Stimulated activated CD4-positive, alpha-beta T cell treated with anti-CD3 and anti-CD28 coated beads, Interleukin-1b, Interleukin-23, amount 100 ng/mL, for 1 hour (primary cell): ENCODE measurements around the gene C5orf15.

ENCODE experiments used
- DNase-seq, 2 donors: peaks; one replicate each; pipeline ENCODE4 v3.0.0-alpha.2; 2020; ENCODE audit warnings: low read depth in 2 of 2

C5orf15 gene

GRCh38 chr5:133924221-133924920 lies 44.1 kb downstream of the C5orf15 start:
- DNase-seq: no peak

- no peak for DNase-seq
These were observed 46.4 kb downstream of the C5orf15 start for GRCh38 chr5:133921979-133922378.

- DNase-seq: no peak
These were observed 47.4 kb downstream of the C5orf15 start for GRCh38 chr5:133921069-133921468.

DNA sequence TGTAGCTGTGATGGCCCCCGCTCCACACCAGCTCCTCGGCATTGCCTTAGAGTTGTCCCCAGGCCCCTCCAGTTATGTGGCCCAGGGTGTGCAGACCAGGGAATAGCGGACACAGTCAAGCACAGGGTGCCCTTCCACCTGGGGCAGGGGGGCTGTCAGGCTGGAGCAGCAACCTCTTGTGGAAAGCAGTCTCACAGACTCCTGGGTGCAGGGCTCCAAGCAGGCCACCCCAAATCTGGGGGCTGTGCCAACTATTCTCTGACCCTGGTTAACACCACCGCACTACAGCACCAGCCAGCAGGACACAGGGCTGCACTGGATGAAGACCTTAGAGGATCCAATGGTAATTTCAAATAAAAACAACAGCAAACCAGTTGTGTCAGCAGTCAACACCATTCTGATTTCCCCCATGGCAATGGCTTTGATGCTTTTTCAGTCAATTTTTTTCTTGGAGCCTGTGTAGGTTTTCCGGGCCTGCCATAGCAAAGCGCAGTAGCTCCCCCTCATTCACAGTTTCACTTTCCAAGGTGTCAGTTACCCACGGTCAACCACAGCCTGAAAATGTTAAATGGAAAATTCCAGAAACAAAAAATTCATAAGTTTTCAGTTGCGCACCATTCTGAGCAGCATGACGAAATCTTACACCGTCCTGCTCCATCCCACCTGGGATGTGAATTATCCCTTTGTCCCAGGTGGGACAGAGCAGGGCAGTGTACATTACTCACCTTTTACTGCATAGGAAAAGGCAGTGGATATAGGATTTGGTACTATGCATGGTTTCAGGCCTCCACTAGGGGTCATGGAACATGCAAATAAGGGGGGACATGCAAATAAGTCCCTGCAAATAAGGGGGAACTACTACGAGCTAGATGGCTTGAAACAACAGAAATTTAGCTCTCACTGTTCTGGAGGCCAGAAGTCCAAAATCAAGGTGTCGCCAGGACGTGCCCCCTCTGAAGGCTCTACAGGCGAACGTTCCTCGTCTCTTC lies 49.0 kb downstream of the C5orf15 start:
- DNase-seq: no peak

GRCh38 chr5:133918731-133919130 lies 49.7 kb downstream of the C5orf15 start:
- DNase-seq: no peak

DNA sequence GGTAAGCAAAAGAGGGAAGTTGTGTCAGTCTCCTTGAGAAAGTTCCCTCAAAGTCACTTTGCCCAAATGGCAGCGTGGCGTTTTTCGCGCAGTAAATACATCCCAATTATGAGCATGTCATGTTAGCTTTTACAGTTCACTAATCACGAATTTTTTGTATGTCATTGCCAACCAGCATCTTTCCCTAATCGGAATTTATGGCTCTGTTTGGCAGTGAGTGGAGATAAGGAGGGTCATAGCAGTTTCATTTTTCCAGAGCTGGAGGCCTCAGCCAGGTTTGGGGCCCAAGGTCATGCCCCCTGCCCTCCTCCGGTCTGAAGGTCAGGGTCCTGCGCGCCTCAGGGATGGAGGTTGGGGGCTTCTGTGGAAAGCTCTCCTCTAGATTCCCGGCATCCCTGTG lies 50.1 kb downstream of the C5orf15 start:
- no peak for DNase-seq

DNA sequence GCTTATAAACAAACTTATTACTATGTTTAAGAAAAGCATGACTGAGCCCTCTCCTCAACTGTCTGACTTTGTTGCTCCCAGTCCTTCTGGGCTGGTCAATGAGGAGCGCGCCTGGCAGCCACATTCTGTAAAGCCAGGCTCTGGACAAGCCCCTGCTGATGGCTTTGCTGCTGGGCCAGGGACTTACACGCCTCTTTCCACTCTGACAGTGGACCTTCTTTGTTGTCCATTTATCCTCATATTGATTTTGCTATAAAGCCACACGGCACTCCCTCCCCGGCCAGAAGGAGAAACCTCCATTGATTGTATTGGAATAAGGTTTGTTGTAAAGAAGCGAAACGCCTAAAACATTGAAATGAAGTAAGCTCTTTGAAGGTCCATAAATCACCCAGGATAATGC lies 50.6 kb downstream of the C5orf15 start:
- DNase-seq: no peak

- no peak for DNase-seq
These were observed 51.5 kb downstream of the C5orf15 start for GRCh38 chr5:133916914-133917313.

DNA sequence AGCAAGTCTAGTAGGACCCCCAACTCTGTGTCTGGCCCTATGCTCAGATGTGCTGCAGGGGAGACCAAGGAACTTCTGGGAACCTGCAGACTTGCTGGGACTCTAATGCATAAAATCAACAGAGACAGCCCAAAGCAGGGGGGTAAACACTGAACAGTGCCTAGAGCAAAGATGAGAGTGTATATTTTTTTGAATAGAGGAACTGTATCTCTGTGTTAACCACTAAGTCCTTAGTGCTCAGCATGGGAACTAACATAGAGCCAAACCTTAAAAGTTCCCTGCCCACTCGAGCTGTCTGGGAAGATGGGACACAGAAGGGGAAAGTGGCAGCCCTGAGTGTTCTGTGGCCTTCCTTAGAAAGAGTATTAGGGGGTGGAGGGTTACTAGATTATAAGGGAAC lies 51.9 kb downstream of the C5orf15 start:
- DNase-seq: no peak

GRCh38 chr5:133914434-133914833 lies 54.0 kb downstream of the C5orf15 start:
- no peak for DNase-seq

DNA sequence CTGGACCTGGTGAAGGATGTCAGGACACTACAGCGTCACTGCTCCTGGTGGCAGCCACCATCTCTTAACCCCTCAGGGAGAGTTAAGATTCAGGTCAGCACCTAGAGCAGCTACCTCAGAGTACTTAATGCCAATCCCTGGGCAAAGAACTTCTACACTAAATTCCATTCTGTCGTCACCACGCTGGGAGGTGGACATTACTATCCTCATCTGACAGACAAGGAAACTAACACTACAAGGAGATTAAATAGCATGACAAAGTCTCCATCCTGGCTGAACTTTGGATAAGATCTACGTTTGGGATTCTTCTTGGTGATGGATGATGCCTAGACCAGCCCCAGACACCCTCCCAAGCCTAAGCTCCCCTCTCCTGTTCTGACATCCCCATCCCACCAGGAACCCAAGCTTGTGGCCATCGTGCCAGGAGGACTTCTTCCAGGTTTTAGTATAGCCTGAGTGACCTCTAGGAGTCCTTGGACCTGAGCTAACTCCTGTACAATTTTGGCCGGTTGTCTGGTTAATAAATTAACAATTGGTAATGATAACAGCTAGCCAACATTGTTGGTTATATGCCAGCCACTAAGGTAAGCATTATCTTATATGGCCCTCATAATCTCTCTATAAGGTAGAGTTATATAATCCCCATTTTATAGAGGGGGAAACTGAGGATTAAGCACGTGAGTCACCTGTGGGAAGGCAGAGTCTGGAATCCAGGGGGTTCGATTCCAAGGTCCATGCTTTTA lies 54.8 kb downstream of the C5orf15 start:
- DNase-seq: no peak

DNA sequence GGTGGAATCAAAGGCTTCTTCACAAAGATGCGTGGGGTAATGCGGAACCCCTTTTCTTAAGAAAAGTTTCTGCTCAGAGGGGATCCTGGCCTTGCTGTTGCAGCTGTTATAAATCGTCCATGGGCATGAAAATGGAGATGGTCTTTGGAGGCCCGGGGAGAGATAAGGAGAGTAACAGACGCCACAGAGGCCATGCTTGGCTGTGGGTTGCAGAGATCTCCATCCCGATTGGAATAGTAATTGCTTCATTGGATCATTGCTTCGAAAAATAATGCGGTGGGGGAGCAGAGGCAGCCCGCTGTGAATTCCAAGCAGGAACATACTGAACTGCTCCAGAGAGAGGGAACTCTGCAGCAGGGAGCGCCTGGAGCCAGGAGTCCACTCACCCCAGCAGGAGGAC lies 55.5 kb downstream of the C5orf15 start:
- no peak for DNase-seq

DNA sequence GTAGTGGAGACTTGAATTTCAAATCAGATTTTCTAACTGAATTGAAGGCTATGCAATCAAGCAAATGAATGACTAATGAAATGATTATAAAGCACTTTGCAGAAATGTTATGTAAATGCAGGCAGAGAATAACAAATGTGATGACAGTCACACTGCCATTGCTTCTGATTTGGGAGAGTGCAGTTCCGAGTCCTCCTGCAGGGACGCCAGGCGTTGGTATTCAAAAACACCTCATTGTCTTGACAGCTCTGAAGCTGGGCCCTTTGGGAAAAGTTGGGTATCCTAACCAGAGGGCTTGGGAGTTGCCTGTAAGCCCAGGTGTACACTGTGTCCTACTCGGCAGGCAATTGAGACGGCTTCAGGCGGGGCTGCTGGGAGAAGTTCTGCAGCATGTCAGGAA lies 57.9 kb downstream of the C5orf15 start:
- no peak for DNase-seq

GRCh38 chr5:133909603-133910002 lies 58.8 kb downstream of the C5orf15 start:
- DNase-seq: no peak

DNA sequence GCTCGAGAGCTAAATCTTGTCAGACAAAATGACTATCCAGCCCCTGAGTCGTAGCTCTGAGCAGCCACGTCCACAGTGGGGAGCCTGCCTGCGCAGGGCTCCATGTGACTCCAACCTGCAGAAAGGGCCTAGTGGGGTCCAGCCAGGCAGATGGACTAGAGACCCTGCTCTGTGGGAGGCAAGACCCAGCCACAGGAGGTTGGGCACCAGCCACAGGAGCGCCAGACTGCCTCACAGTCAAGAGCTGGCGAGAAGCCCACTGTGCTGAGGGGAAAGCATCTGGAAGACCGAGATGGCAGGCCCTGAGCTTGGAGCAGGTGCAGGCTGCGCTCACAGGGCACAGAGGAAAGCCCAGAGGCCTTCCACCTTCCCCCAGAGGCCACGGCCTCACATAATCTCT lies 61.4 kb downstream of the C5orf15 start:
- no peak for DNase-seq

- DNase-seq: no peak
These were observed 62.1 kb downstream of the C5orf15 start for GRCh38 chr5:133906303-133906702.
